B cell (primary cell): Measurements from ENCODE around the gene MUC21. TPM values are rescaled to one million over a fixed set of nuclear protein-coding genes. Genes with fewer than 3 reads are reported as not detected.

Source experiments
- ATAC-seq: fragments of 200-7000 bp; cut with Tn5 transposase; one replicate; pipeline ENCODE4 v1.10.0; 2021; ENCODE audit warnings: low read depth, mild to moderate bottlenecking, moderate number of reproducible peaks, moderate library complexity
- CTCF ChIA-PET: fragments of 350-600 bp; sonication (Branson Sonifier 250); formaldehyde crosslinking; loops from one replicate; lab custom pipeline; 2021; ENCODE audit warnings: antibody characterized with exemption, inconsistent platforms; lab: Charles Lee
- POLR2A ChIA-PET: fragments of 350-600 bp; sonication (Branson Sonifier 250); formaldehyde crosslinking; loops from one replicate; lab custom pipeline; 2021; ENCODE audit warnings: antibody characterized with exemption; lab: Charles Lee
- DNase-seq: peaks from one replicate; pipeline ENCODE4 v3.0.0; 2013
- H2AFZ ChIP-seq: 2 replicates; pipeline ENCODE4 v1.6.1; 2012; ENCODE audit warnings: mild to moderate bottlenecking, low read depth, low read length; ENCODE audit not compliant: insufficient read depth, poor library complexity, severe bottlenecking
- H3K27ac ChIP-seq, 2 donors: 1 replicate in 1 of 2; 2 replicates in 1 of 2; pipeline ENCODE4 v1.5.1; 2012 to 2013; ENCODE audit warnings: low read length in 2 of 2, mild to moderate bottlenecking in 2 of 2, moderate library complexity in 1 of 2
- H3K27me3 ChIP-seq, 4 experiments: fragments of 200-600 bp in 1 of 4; sonication (generic) in 1 of 4; replicated peaks in 1 of 4; 1 replicate in 2 of 4; 2 replicates in 2 of 4; pipeline versions ENCODE4 v1.6.1 to v1.7.0; 2013 to 2016; ENCODE audit warnings: low read length in 3 of 4, mild to moderate bottlenecking in 2 of 4, mixed read lengths in 1 of 4, moderate library complexity in 1 of 4; ENCODE audit not compliant: insufficient read depth in 4 of 4, control insufficient read depth in 3 of 4; ENCODE audit errors: control extremely low read depth in 1 of 4
- H3K36me3 ChIP-seq, 2 experiments: replicated peaks in 1 of 2; 1 replicate in 1 of 2; 2 replicates in 1 of 2; pipeline versions ENCODE4 v1.6.1 to v1.7.1; 2013; ENCODE audit warnings: low read length in 1 of 2; ENCODE audit not compliant: insufficient read depth in 2 of 2, control insufficient read depth in 1 of 2; ENCODE audit errors: control extremely low read depth in 1 of 2, extremely low read depth in 1 of 2
- H3K4me1 ChIP-seq, 2 donors: fragments of 200-600 bp in 1 of 2; sonication (generic) in 1 of 2; 1 replicate in 1 of 2; 2 replicates in 1 of 2; pipeline versions ENCODE4 v1.5.1 to v1.6.1; 2013 to 2017; ENCODE audit warnings: low read length in 2 of 2; ENCODE audit not compliant: control insufficient read depth in 2 of 2, insufficient read depth in 2 of 2
- H3K4me2 ChIP-seq: replicated peaks from 2 replicates; pipeline ENCODE3; 2012; ENCODE audit warnings: mild to moderate bottlenecking, low read depth, low read length; ENCODE audit not compliant: poor library complexity, severe bottlenecking
- H3K4me3 ChIP-seq, 5 experiments: fragments of 200-600 bp in 1 of 5; sonication (generic) in 1 of 5; 1 replicate in 3 of 5; 2 replicates in 2 of 5; pipeline versions ENCODE4 v1.5.1 to v1.7.0; 2011 to 2016; ENCODE audit warnings: low read length in 4 of 5, mild to moderate bottlenecking in 4 of 5, low read depth in 2 of 5, control low read depth in 1 of 5, moderate library complexity in 1 of 5; ENCODE audit not compliant: insufficient read depth in 1 of 5; ENCODE audit errors: control extremely low read depth in 1 of 5, extremely low read depth in 1 of 5
- H3K79me2 ChIP-seq: fragments of 200-600 bp; sonication (generic); one replicate; pipeline ENCODE4 v1.6.0; 2016; ENCODE audit warnings: low read length; ENCODE audit not compliant: control insufficient read depth, insufficient read depth
- H3K9ac ChIP-seq: fragments of 200-600 bp; sonication (generic); 2 replicates; pipeline ENCODE4 v1.6.1; 2017; ENCODE audit warnings: mild to moderate bottlenecking, low read length, moderate library complexity
- H3K9me3 ChIP-seq, 3 donors: one replicate each; pipeline versions ENCODE4 v1.6.1 to v1.7.1; 2013; ENCODE audit warnings: low read length in 2 of 3; ENCODE audit not compliant: control insufficient read depth in 2 of 3, insufficient read depth in 1 of 3; ENCODE audit errors: control extremely low read depth in 1 of 3
- H4K20me1 ChIP-seq: 2 replicates; pipeline ENCODE4 v1.6.0; 2012; ENCODE audit warnings: mild to moderate bottlenecking, low read length; ENCODE audit not compliant: insufficient read depth, control insufficient read depth, poor library complexity, severe bottlenecking
- H3K27ac Mint-ChIP-seq: one replicate; pipeline ENCODE4 v1.8.0; 2021; ENCODE audit warnings: mixed read lengths
- H3K27me3 Mint-ChIP-seq: one replicate; pipeline ENCODE4 v1.8.0; 2021; ENCODE audit warnings: mixed read lengths
- H3K4me1 Mint-ChIP-seq: one replicate; pipeline ENCODE4 v1.8.0; 2021; ENCODE audit warnings: mixed read lengths
- H3K4me3 Mint-ChIP-seq: one replicate; pipeline ENCODE4 v1.8.0; 2021; ENCODE audit warnings: mixed read lengths
- H3K9me3 Mint-ChIP-seq: one replicate; pipeline ENCODE4 v1.8.0; 2022; ENCODE audit warnings: mixed read lengths; ENCODE audit not compliant: insufficient read depth
- CTCF ChIP-seq: fragments of 200-600 bp; IDR thresholded peaks from one replicate; pipeline ENCODE4 v1.8.0; 2022; ENCODE audit warnings: antibody characterized with exemption, mild to moderate bottlenecking
- EZH2 ChIP-seq: IDR thresholded peaks from 2 replicates; pipeline ENCODE4 v1.6.1; 2012; ENCODE audit warnings: borderline replicate concordance, low read depth, mild to moderate bottlenecking, moderate library complexity, low read length; ENCODE audit not compliant: insufficient read depth, poor library complexity, severe bottlenecking
- WGBS: methylation state at CpG from one replicate; pipeline ENCODE4 v1.1.5; 2013; ENCODE audit warnings: missing lambda C conversion rate; ENCODE audit not compliant: insufficient coverage; 5-methylcytosine and 5-hydroxymethylcytosine counted together
- intact Hi-C: fragments of 100-400 bp; cut with micrococcal nuclease; formaldehyde crosslinking; loops from one replicate; pipeline ENCODE4 v1.10.0; 2022
- polyA plus RNA-seq: library from polyadenylated mRNA; depleted of rRNA; stranded (reverse); fragments of >200 nt; gene quantifications from 2 replicates; pipeline ENCODE4 v1.2.3, GENCODE V29; 2012
- total RNA-seq, 2 donors: library from RNA; stranded (reverse); fragments of 120-200 nt in 1 of 2; gene quantifications; 1 replicate in 1 of 2; 2 replicates in 1 of 2; pipeline versions ENCODE4 v1.2.3 to v1.2.4, GENCODE V29; 2013 to 2022

MUC21 gene
- total and polyA plus RNA-seq, 2 donors (not counting 1 experiment from before 2014, with no cell fraction given), result not detected

- Histone ChIP-seq H3K9me3 (no peaks in the 10 kb centered on the region), H3K79me2 (no peaks in the 10 kb centered on the region), H4K20me1 (no peaks in the 10 kb centered on the region), H3K4me3 (no peak overlapping the region), H2AFZ (no peak overlapping the region), H3K36me3 (no peaks in the 10 kb centered on the region), H3K9ac (no peak overlapping the region), H3K27me3 (peaks cover 0 to 27% (median 8%) of the 10 kb centered on the region in 4 experiments), H3K27ac (no peak overlapping the region), H3K4me1 (no peaks in the 10 kb centered on the region), H3K4me2 (no peak overlapping the region)
- TF ChIP-seq EZH2, result no peak
- TF ChIP-seq CTCF, result no peak
- ATAC-seq (no peak), DNase-seq (no peak)
- H3K27ac Mint-ChIP-seq, result no peak overlapping the region
- intact Hi-C loops, result no loop called here
- H3K4me3 Mint-ChIP-seq, result no peak overlapping the region
- no peaks in the 10 kb centered on the region for H3K4me1 Mint-ChIP-seq
- ChIA-PET CTCF (no interaction called here), POLR2A (no interaction called here)
- no peaks in the 10 kb centered on the region for H3K9me3 Mint-ChIP-seq
- H3K27me3 Mint-ChIP-seq, result peaks cover 38% of the 10 kb centered on the region
- WGBS, result 92% methylated on average over 5 of the region's 6 CpGs
These were observed 46.3 kb upstream of the MUC21 start for GRCh38 chr6:30937265-30937664.

- H3K4me2 ChIP-seq, result no peak overlapping the region
- CTCF ChIA-PET, result no interaction called here
- no peaks in the 10 kb centered on the region for H4K20me1 ChIP-seq
- no peak for TF ChIP-seq CTCF
- no peak for TF ChIP-seq EZH2
- H3K79me2 ChIP-seq, result no peaks in the 10 kb centered on the region
- Mint-ChIP-seq H3K9me3 (no peaks in the 10 kb centered on the region), H3K4me1 (no peaks in the 10 kb centered on the region), H3K27ac (no peak overlapping the region), H3K4me3 (no peak overlapping the region), H3K27me3 (peaks cover 46% of the 10 kb centered on the region)
- H3K4me1 ChIP-seq, result no peaks in the 10 kb centered on the region
- no peak overlapping the region for H3K9ac ChIP-seq
- no peak overlapping the region for H3K27ac ChIP-seq
- POLR2A ChIA-PET, result no interaction called here
- ATAC-seq (no peak), DNase-seq (no peak)
- peaks cover 0 to 42% (median 13%) of the 10 kb centered on the region in 4 experiments for H3K27me3 ChIP-seq
- no peaks in the 10 kb centered on the region for H3K36me3 ChIP-seq
- intact Hi-C loops, result no loop called here
- H3K9me3 ChIP-seq, result no peaks in the 10 kb centered on the region
- WGBS, result 64% methylated on average over 2 of the region's 4 CpGs
- no peak overlapping the region for H2AFZ ChIP-seq
- no peak overlapping the region for H3K4me3 ChIP-seq
These were observed 44.8 kb upstream of the MUC21 start for GRCh38 chr6:30938730-30939129.
